IPS-18a (cell line): Measurements from ENCODE around the gene LAMA2.

ENCODE experiments used
- H3K27ac ChIP-seq: one replicate; pipeline ENCODE4 v1.5.1; 2013; ENCODE audit warnings: low read length
- H3K27me3 ChIP-seq: one replicate; pipeline ENCODE4 v1.6.1; 2013; ENCODE audit warnings: mild to moderate bottlenecking, low read length; ENCODE audit not compliant: control insufficient read depth, insufficient read depth
- H3K36me3 ChIP-seq: one replicate; pipeline ENCODE4 v1.6.1; 2013; ENCODE audit warnings: low read depth, low read length; ENCODE audit not compliant: control insufficient read depth
- H3K4me1 ChIP-seq: one replicate; pipeline ENCODE4 v1.6.1; 2013; ENCODE audit warnings: low read depth, low read length; ENCODE audit not compliant: control insufficient read depth
- H3K4me3 ChIP-seq: one replicate; pipeline ENCODE4 v1.5.1; 2013; ENCODE audit warnings: low read length
- H3K9ac ChIP-seq: one replicate; pipeline ENCODE4 v1.6.1; 2013; ENCODE audit warnings: mild to moderate bottlenecking, low read length, moderate library complexity
- H3K9me3 ChIP-seq: one replicate; pipeline ENCODE4 v1.6.1; 2013; ENCODE audit warnings: low read depth, low read length; ENCODE audit not compliant: control insufficient read depth

Gene LAMA2

GRCh38 chr6:128918886-128919285 is 35.9 kb downstream of the LAMA2 start:
- no peak overlapping the region for H3K27ac ChIP-seq
- no peaks in the 10 kb centered on the region for H3K9me3 ChIP-seq
- H3K4me1 ChIP-seq = no peaks in the 10 kb centered on the region
- H3K9ac ChIP-seq = no peak overlapping the region
- no peaks in the 10 kb centered on the region for H3K36me3 ChIP-seq
- no peak overlapping the region for H3K4me3 ChIP-seq
- no peaks in the 10 kb centered on the region for H3K27me3 ChIP-seq

GRCh38 chr6:128919412-128920180 is 36.7 kb downstream of the LAMA2 start:
- no peaks in the 10 kb centered on the region for H3K4me1 ChIP-seq
- H3K4me3 ChIP-seq = no peak overlapping the region

GRCh38 chr6:128925765-128926164 is 42.8 kb downstream of the LAMA2 start:
- H3K27ac ChIP-seq = no peak overlapping the region
- no peak overlapping the region for H3K9ac ChIP-seq
- no peaks in the 10 kb centered on the region for H3K4me1 ChIP-seq
- no peaks in the 10 kb centered on the region for H3K9me3 ChIP-seq
- H3K27me3 ChIP-seq = no peaks in the 10 kb centered on the region
- H3K4me3 ChIP-seq = no peak overlapping the region
- no peaks in the 10 kb centered on the region for H3K36me3 ChIP-seq

More at GRCh38 chr6:128919412-128920180, 36.7 kb downstream of the LAMA2 start:
- Histone ChIP-seq H3K27me3 (no peaks in the 10 kb centered on the region), H3K27ac (no peak overlapping the region), H3K36me3 (no peaks in the 10 kb centered on the region), H3K9ac (no peak overlapping the region), H3K9me3 (no peaks in the 10 kb centered on the region)

GRCh38 chr6:128929869-128930268 is 46.9 kb downstream of the LAMA2 start:
- Histone ChIP-seq H3K9ac (no peak overlapping the region), H3K4me3 (no peak overlapping the region), H3K27ac (no peak overlapping the region), H3K4me1 (no peaks in the 10 kb centered on the region), H3K9me3 (no peaks in the 10 kb centered on the region), H3K36me3 (no peaks in the 10 kb centered on the region), H3K27me3 (no peaks in the 10 kb centered on the region)

GRCh38 chr6:128930321-128930720 is 47.4 kb downstream of the LAMA2 start:
- H3K36me3 ChIP-seq = no peaks in the 10 kb centered on the region
- H3K9me3 ChIP-seq = no peaks in the 10 kb centered on the region
- no peak overlapping the region for H3K4me3 ChIP-seq
- no peaks in the 10 kb centered on the region for H3K4me1 ChIP-seq
- no peak overlapping the region for H3K9ac ChIP-seq
- no peak overlapping the region for H3K27ac ChIP-seq
- H3K27me3 ChIP-seq = no peaks in the 10 kb centered on the region

- no peaks in the 10 kb centered on the region for H3K27me3 ChIP-seq
- H3K36me3 ChIP-seq = no peaks in the 10 kb centered on the region
- H3K4me1 ChIP-seq = no peaks in the 10 kb centered on the region
- no peak overlapping the region for H3K4me3 ChIP-seq
- H3K27ac ChIP-seq = no peak overlapping the region
- H3K9ac ChIP-seq = no peak overlapping the region
- no peaks in the 10 kb centered on the region for H3K9me3 ChIP-seq
These were observed 49.1 kb downstream of the LAMA2 start for GRCh38 chr6:128932061-128932460.

GRCh38 chr6:128950864-128951263 is 67.9 kb downstream of the LAMA2 start:
- H3K4me3 ChIP-seq = no peak overlapping the region
- H3K9me3 ChIP-seq = no peaks in the 10 kb centered on the region
- H3K9ac ChIP-seq = no peak overlapping the region
- no peaks in the 10 kb centered on the region for H3K27me3 ChIP-seq
- no peak overlapping the region for H3K27ac ChIP-seq
- H3K36me3 ChIP-seq = no peaks in the 10 kb centered on the region
- H3K4me1 ChIP-seq = peaks cover 18% of the 10 kb centered on the region

GRCh38 chr6:128952902-128953301 is 70.0 kb downstream of the LAMA2 start:
- Histone ChIP-seq H3K9ac (no peak overlapping the region), H3K27me3 (no peaks in the 10 kb centered on the region), H3K4me1 (peaks cover 18% of the 10 kb centered on the region), H3K9me3 (no peaks in the 10 kb centered on the region), H3K4me3 (no peak overlapping the region), H3K27ac (no peak overlapping the region), H3K36me3 (no peaks in the 10 kb centered on the region)

GRCh38 chr6:128954308-128955043 is 71.5 kb downstream of the LAMA2 start:
- H3K36me3 ChIP-seq = no peaks in the 10 kb centered on the region
- H3K9me3 ChIP-seq = no peaks in the 10 kb centered on the region
- peaks cover 18% of the 10 kb centered on the region for H3K4me1 ChIP-seq
- no peak overlapping the region for H3K27ac ChIP-seq
- peak overlapping the region; percentile 24 for H3K4me3 ChIP-seq
- no peaks in the 10 kb centered on the region for H3K27me3 ChIP-seq
- H3K9ac ChIP-seq = no peak overlapping the region

GRCh38 chr6:128963561-128963960 is 80.6 kb downstream of the LAMA2 start:
- Histone ChIP-seq H3K36me3 (no peaks in the 10 kb centered on the region), H3K27ac (no peak overlapping the region), H3K9ac (no peak overlapping the region), H3K4me3 (no peak overlapping the region), H3K9me3 (no peaks in the 10 kb centered on the region), H3K4me1 (peaks cover 9% of the 10 kb centered on the region), H3K27me3 (no peaks in the 10 kb centered on the region)

GRCh38 chr6:128964233-128964755 is 81.4 kb downstream of the LAMA2 start:
- H3K4me1 ChIP-seq = peaks cover 9% of the 10 kb centered on the region
- no peaks in the 10 kb centered on the region for H3K9me3 ChIP-seq
- no peaks in the 10 kb centered on the region for H3K27me3 ChIP-seq
- no peak overlapping the region for H3K27ac ChIP-seq
- no peak overlapping the region for H3K4me3 ChIP-seq
- H3K36me3 ChIP-seq = no peaks in the 10 kb centered on the region
- H3K9ac ChIP-seq = no peak overlapping the region
